ENCODE results near the gene CADM4. TPM values are rescaled to one million over a fixed set of nuclear protein-coding genes. Genes with fewer than 3 reads are reported as not detected.

Gene CADM4
- total and polyA plus RNA-seq, 10 of the 15 experiments (the other 5 are each of a cell fraction or from before 2014, with no cell fraction given) = 0.04 to 0.12 (median 0.08) TPM; not detected in 5

DNA sequence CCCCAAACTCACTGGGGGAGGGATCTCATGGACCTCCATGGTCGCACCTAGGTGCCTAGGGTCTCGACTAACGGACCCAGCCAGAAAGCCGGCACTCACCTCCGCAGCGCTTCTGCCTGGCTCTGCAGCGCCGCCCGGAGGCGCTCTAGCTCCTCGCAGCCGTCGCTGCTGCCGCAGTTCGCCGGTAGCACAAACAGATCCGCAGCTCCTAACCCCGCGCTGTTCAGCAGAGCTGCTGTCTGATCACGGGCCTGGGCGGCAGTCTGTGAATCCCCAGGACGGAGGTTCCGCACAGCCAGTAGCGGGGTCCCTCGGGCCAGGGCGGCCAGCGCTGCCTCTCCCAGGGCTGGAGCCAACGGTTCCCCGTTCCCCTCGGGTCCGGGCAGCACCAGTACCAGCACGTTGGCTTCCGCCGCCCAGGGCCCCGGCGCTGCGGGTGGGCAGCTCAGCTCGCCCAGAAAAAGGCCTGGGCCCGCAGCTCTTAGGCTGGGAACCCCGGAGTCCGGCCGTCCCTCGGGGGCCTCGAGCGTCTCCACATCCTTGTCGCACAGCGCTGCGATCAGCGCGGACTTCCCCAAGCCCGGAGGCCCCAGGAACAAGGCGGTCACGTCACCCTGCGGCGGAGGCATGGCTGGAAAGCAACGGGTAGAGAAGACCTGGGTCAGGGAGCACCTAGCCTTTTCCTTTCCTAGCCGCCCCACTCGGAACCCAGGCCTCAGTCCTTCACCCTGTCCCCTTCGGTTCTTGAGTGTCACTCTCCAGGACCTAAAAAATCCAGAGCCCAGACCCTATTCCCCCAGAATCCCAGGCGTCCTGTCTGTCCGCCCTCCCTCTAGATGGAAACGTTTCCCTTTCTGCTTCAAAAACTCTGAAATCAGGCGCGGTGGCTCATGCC is 44.7 kb downstream of the CADM4 start (continued):
- peak; percentile 5 to 61; a peak in 2 of 4 replicates for TF ChIP-seq BHLHE40 (IDR thresholded peaks at IDR 0.05; ENCODE audit: borderline replicate concordance in 1 of 2, low read depth in 2 of 2, low read length in 1 of 2)
- no peak for TF ChIP-seq BACH1 (IDR thresholded peaks at IDR 0.05; ENCODE audit: borderline replicate concordance)
- TF ChIP-seq SMAD1 (IDR thresholded peaks at IDR 0.05; ENCODE audit: low read depth, partially characterized antibody) = no peak
- no peak for TF ChIP-seq ATF7 (IDR thresholded peaks at IDR 0.05; ENCODE audit: low read depth)
- TF ChIP-seq KLF5 (IDR thresholded peaks at IDR 0.05; ENCODE audit: partially characterized antibody) = no peak
- TF ChIP-seq BCL11A (IDR thresholded peaks at IDR 0.05; ENCODE audit: low read depth, low read length) = no peak
- no peak for TF ChIP-seq SPI1 (IDR thresholded peaks at IDR 0.05; ENCODE audit: borderline replicate concordance, insufficient read depth, low read depth, low read length)
- no peak for TF ChIP-seq NR2F1 (conservative IDR thresholded peaks at IDR 0.05)
- TF ChIP-seq ASH2L (IDR thresholded peaks at IDR 0.05; ENCODE audit: borderline replicate concordance, low read depth) = no peak
- no peak for TF ChIP-seq FOXM1 (IDR thresholded peaks at IDR 0.05; ENCODE audit: low read depth, low read length)
- TF ChIP-seq DPF2 (IDR thresholded peaks at IDR 0.05) = peak; percentile 65; the same call in 1 of the 2 replicates
- TF ChIP-seq EED (IDR thresholded peaks at IDR 0.05; ENCODE audit: low read depth) = no peak
- TF ChIP-seq, protein P1, sequence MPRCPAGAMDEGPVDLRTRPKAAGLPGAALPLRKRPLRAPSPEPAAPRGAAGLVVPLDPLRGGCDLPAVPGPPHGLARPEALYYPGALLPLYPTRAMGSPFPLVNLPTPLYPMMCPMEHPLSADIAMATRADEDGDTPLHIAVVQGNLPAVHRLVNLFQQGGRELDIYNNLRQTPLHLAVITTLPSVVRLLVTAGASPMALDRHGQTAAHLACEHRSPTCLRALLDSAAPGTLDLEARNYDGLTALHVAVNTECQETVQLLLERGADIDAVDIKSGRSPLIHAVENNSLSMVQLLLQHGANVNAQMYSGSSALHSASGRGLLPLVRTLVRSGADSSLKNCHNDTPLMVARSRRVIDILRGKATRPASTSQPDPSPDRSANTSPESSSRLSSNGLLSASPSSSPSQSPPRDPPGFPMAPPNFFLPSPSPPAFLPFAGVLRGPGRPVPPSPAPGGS (IDR thresholded peaks at IDR 0.05; ENCODE audit: borderline replicate concordance, insufficient read depth, low read depth, low read length, poor library complexity, severe bottlenecking) = no peak
- TF ChIP-seq ZNF622 (IDR thresholded peaks at IDR 0.05) = no peak
- TF ChIP-seq, protein P2, sequence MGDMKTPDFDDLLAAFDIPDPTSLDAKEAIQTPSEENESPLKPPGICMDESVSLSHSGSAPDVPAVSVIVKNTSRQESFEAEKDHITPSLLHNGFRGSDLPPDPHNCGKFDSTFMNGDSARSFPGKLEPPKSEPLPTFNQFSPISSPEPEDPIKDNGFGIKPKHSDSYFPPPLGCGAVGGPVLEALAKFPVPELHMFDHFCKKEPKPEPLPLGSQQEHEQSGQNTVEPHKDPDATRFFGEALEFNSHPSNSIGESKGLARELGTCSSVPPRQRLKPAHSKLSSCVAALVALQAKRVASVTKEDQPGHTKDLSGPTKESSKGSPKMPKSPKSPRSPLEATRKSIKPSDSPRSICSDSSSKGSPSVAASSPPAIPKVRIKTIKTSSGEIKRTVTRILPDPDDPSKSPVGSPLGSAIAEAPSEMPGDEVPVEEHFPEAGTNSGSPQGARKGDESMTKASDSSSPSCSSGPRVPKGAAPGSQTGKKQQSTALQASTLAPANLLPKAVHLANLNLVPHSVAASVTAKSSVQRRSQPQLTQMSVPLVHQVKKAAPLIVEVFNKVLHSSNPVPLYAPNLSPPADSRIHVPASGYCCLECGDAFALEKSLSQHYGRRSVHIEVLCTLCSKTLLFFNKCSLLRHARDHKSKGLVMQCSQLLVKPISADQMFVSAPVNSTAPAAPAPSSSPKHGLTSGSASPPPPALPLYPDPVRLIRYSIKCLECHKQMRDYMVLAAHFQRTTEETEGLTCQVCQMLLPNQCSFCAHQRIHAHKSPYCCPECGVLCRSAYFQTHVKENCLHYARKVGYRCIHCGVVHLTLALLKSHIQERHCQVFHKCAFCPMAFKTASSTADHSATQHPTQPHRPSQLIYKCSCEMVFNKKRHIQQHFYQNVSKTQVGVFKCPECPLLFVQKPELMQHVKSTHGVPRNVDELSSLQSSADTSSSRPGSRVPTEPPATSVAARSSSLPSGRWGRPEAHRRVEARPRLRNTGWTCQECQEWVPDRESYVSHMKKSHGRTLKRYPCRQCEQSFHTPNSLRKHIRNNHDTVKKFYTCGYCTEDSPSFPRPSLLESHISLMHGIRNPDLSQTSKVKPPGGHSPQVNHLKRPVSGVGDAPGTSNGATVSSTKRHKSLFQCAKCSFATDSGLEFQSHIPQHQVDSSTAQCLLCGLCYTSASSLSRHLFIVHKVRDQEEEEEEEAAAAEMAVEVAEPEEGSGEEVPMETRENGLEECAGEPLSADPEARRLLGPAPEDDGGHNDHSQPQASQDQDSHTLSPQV (IDR thresholded peaks at IDR 0.05) = no peak
- TF ChIP-seq LARP7 (IDR thresholded peaks at IDR 0.05) = peak; percentile 84
- no peak for TF ChIP-seq EZH2 (IDR thresholded peaks at IDR 0.05; ENCODE audit: borderline replicate concordance, control insufficient read depth, low read depth, low read length)
- 0 out of 2 replicates have a peak, but pooled peaks have one; percentile 7 for TF ChIP-seq SIN3A (IDR thresholded peaks at IDR 0.05; ENCODE audit: low read depth, low read length)
- peak; percentile 71; the same call in 1 of the 2 replicates for TF ChIP-seq CREM (IDR thresholded peaks at IDR 0.05; ENCODE audit: low read depth)
- TF ChIP-seq, protein P3, sequence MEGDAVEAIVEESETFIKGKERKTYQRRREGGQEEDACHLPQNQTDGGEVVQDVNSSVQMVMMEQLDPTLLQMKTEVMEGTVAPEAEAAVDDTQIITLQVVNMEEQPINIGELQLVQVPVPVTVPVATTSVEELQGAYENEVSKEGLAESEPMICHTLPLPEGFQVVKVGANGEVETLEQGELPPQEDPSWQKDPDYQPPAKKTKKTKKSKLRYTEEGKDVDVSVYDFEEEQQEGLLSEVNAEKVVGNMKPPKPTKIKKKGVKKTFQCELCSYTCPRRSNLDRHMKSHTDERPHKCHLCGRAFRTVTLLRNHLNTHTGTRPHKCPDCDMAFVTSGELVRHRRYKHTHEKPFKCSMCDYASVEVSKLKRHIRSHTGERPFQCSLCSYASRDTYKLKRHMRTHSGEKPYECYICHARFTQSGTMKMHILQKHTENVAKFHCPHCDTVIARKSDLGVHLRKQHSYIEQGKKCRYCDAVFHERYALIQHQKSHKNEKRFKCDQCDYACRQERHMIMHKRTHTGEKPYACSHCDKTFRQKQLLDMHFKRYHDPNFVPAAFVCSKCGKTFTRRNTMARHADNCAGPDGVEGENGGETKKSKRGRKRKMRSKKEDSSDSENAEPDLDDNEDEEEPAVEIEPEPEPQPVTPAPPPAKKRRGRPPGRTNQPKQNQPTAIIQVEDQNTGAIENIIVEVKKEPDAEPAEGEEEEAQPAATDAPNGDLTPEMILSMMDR (IDR thresholded peaks at IDR 0.05 in 2 of 3, conservative IDR thresholded peaks at IDR 0.05 in 1 of 3; ENCODE audit: control insufficient read depth in 2 of 3, extremely low read depth in 1 of 3, insufficient read depth in 1 of 3, low read depth in 3 of 3, low read length in 3 of 3) = peak; percentile 90 to 94 (median 94)
- no peak for TF ChIP-seq RCOR1 (conservative IDR thresholded peaks at IDR 0.05; ENCODE audit: low read depth, low read length)
- TF ChIP-seq POLR2AphosphoS2 (IDR thresholded peaks at IDR 0.05; ENCODE audit: low read depth, low read length) = no peak
- no peak for TF ChIP-seq NR2C2 (IDR thresholded peaks at IDR 0.05; ENCODE audit: borderline replicate concordance, control insufficient read depth, insufficient read length, low read depth)
